WTC11 (cell line): ENCODE data around the gene MSI2.

Experiments
- ARID4B ChIP-seq: sonication (generic); formaldehyde crosslinking; IDR thresholded peaks from 2 replicates; pipeline ENCODE4 v1.8.0; 2023; ENCODE audit warnings: missing genetic modification reagents, mild to moderate bottlenecking, borderline replicate concordance
- CREM ChIP-seq: sonication (generic); formaldehyde crosslinking; IDR thresholded peaks from 2 replicates; pipeline ENCODE4 v1.8.1; 2022; ENCODE audit warnings: mild to moderate bottlenecking, missing genetic modification reagents, moderate library complexity
- CTCF ChIP-seq: fragments of 200-600 bp; IDR thresholded peaks from 2 replicates; pipeline ENCODE4 v1.8.0; 2022; ENCODE audit warnings: antibody characterized with exemption
- ETV6 ChIP-seq: sonication (generic); formaldehyde crosslinking; IDR thresholded peaks from 2 replicates; pipeline ENCODE4 v1.8.1; 2022; ENCODE audit warnings: mild to moderate bottlenecking, missing genetic modification reagents
- GABPB1 ChIP-seq: sonication (generic); formaldehyde crosslinking; IDR thresholded peaks from 2 replicates; pipeline ENCODE4 v1.8.1; 2023; ENCODE audit warnings: mild to moderate bottlenecking, missing genetic modification reagents
- IRF2 ChIP-seq: sonication (generic); formaldehyde crosslinking; IDR thresholded peaks from 2 replicates; pipeline ENCODE4 v1.8.0; 2022; ENCODE audit warnings: low read depth, missing genetic modification reagents, borderline replicate concordance
- NR1H2 ChIP-seq: sonication (generic); formaldehyde crosslinking; IDR thresholded peaks from 2 replicates; pipeline ENCODE4 v1.9.0; 2021; ENCODE audit warnings: mild to moderate bottlenecking, moderate library complexity, missing genetic modification reagents
- NR2C2 ChIP-seq: sonication (generic); formaldehyde crosslinking; IDR thresholded peaks from 2 replicates; pipeline ENCODE4 v1.8.0; 2022; ENCODE audit warnings: mild to moderate bottlenecking, missing genetic modification reagents
- NR3C1 ChIP-seq: sonication (generic); formaldehyde crosslinking; conservative IDR thresholded peaks from 2 replicates; pipeline ENCODE4 v1.8.1; 2023; ENCODE audit warnings: low read depth, mild to moderate bottlenecking, missing genetic modification reagents
- TEAD4 ChIP-seq: sonication (generic); formaldehyde crosslinking; IDR thresholded peaks from 2 replicates; pipeline ENCODE4 v1.8.0; 2022; ENCODE audit warnings: mild to moderate bottlenecking, missing genetic modification reagents
- TF ChIP-seq, protein P1 (sequence below): sonication (generic); formaldehyde crosslinking; conservative IDR thresholded peaks from 2 replicates; pipeline ENCODE4 v1.8.1; 2022; ENCODE audit warnings: mild to moderate bottlenecking, missing genetic modification reagents
- TF ChIP-seq, protein P2 (sequence below): sonication (generic); formaldehyde crosslinking; IDR thresholded peaks from 2 replicates; pipeline ENCODE4 v1.8.1; 2023; ENCODE audit warnings: mild to moderate bottlenecking, missing genetic modification reagents, borderline replicate concordance
- TF ChIP-seq, protein P3 (sequence below): sonication (generic); formaldehyde crosslinking; IDR thresholded peaks from 2 replicates; pipeline ENCODE4 v1.8.0; 2022; ENCODE audit warnings: mild to moderate bottlenecking, missing genetic modification reagents
- TF ChIP-seq, protein P4 (sequence below): sonication (generic); formaldehyde crosslinking; IDR thresholded peaks from 2 replicates; pipeline ENCODE4 v1.8.1; 2022; ENCODE audit warnings: low read depth, missing genetic modification reagents, borderline replicate concordance

DNA sequence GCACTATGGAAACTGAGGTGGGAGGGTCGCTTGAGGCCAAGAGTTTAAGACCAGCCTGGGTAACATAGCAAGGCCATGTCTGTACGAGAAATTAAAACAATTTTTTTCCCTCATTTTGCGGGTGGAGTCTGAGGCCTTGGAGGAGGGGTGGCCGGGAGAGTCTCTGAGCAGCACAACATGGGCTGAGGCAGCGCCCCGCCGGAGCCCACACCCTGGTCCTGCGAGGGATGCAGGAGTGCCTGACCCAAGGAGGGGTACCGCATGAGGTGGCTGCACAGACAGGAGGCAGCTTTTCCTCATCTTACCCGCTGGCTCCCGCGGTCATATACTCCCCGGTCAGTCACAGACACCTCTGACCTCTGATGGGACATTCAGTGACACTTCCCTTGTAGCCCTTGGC lies 67.7 kb downstream of the MSI2 start:
- no peak for TF ChIP-seq ETV6
- TF ChIP-seq CTCF, result no peak
- TF ChIP-seq ARID4B (CRISPR knock-in tag), result no peak
- no peak for TF ChIP-seq TEAD4 (CRISPR knock-in tag)
- no peak for TF ChIP-seq NR1H2 (CRISPR knock-in tag)
- TF ChIP-seq NR2C2, result no peak
- no peak for TF ChIP-seq NR3C1
- TF ChIP-seq, protein P1, sequence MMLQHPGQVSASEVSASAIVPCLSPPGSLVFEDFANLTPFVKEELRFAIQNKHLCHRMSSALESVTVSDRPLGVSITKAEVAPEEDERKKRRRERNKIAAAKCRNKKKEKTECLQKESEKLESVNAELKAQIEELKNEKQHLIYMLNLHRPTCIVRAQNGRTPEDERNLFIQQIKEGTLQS (CRISPR knock-in tag), result no peak
- TF ChIP-seq GABPB1 (CRISPR knock-in tag), result no peak
- TF ChIP-seq, protein P2, sequence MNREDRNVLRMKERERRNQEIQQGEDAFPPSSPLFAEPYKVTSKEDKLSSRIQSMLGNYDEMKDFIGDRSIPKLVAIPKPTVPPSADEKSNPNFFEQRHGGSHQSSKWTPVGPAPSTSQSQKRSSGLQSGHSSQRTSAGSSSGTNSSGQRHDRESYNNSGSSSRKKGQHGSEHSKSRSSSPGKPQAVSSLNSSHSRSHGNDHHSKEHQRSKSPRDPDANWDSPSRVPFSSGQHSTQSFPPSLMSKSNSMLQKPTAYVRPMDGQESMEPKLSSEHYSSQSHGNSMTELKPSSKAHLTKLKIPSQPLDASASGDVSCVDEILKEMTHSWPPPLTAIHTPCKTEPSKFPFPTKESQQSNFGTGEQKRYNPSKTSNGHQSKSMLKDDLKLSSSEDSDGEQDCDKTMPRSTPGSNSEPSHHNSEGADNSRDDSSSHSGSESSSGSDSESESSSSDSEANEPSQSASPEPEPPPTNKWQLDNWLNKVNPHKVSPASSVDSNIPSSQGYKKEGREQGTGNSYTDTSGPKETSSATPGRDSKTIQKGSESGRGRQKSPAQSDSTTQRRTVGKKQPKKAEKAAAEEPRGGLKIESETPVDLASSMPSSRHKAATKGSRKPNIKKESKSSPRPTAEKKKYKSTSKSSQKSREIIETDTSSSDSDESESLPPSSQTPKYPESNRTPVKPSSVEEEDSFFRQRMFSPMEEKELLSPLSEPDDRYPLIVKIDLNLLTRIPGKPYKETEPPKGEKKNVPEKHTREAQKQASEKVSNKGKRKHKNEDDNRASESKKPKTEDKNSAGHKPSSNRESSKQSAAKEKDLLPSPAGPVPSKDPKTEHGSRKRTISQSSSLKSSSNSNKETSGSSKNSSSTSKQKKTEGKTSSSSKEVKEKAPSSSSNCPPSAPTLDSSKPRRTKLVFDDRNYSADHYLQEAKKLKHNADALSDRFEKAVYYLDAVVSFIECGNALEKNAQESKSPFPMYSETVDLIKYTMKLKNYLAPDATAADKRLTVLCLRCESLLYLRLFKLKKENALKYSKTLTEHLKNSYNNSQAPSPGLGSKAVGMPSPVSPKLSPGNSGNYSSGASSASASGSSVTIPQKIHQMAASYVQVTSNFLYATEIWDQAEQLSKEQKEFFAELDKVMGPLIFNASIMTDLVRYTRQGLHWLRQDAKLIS, result no peak
- no peak for TF ChIP-seq IRF2 (CRISPR knock-in tag)
- no peak for TF ChIP-seq CREM (CRISPR knock-in tag)
- TF ChIP-seq, protein P3, sequence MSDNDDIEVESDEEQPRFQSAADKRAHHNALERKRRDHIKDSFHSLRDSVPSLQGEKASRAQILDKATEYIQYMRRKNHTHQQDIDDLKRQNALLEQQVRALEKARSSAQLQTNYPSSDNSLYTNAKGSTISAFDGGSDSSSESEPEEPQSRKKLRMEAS (CRISPR knock-in tag), result no peak
- TF ChIP-seq, protein P4, sequence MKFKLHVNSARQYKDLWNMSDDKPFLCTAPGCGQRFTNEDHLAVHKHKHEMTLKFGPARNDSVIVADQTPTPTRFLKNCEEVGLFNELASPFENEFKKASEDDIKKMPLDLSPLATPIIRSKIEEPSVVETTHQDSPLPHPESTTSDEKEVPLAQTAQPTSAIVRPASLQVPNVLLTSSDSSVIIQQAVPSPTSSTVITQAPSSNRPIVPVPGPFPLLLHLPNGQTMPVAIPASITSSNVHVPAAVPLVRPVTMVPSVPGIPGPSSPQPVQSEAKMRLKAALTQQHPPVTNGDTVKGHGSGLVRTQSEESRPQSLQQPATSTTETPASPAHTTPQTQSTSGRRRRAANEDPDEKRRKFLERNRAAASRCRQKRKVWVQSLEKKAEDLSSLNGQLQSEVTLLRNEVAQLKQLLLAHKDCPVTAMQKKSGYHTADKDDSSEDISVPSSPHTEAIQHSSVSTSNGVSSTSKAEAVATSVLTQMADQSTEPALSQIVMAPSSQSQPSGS (CRISPR knock-in tag), result no peak
